WTC11 (cell line): ENCODE measurements around the gene SCIMP. TPM values are rescaled to one million over a fixed set of nuclear protein-coding genes. Genes with fewer than 3 reads are reported as not detected.

Experiments
- ATAC-seq: fragments of 200-7000 bp; cut with Tn5 transposase; 2 replicates; pipeline ENCODE4 v1.10.0; 2021; ENCODE audit warnings: mild to moderate bottlenecking, moderate library complexity
- CTCF ChIA-PET: fragments of 300-600 bp; sonication (Branson Sonifier 250); formaldehyde crosslinking; loops from one replicate; lab custom pipeline; 2021; ENCODE audit warnings: antibody characterized with exemption; lab: Charles Lee
- POLR2A ChIA-PET: fragments of 350-600 bp; sonication (Branson Sonifier 250); formaldehyde crosslinking; loops from one replicate; lab custom pipeline; 2021; ENCODE audit warnings: antibody characterized with exemption; lab: Charles Lee
- DNase-seq: peaks from one replicate; pipeline ENCODE4 v3.0.0; 2021; ENCODE audit warnings: low spot score
- H3K27ac Mint-ChIP-seq: 2 replicates; pipeline ENCODE4 v1.8.0; 2021; ENCODE audit warnings: mixed read lengths
- H3K27me3 Mint-ChIP-seq: 2 replicates; pipeline ENCODE4 v1.8.0; 2021; ENCODE audit warnings: low read depth, mild to moderate bottlenecking, moderate library complexity, mixed read lengths
- H3K36me3 Mint-ChIP-seq: 2 replicates; pipeline ENCODE4 v1.8.0; 2021; ENCODE audit warnings: mixed read lengths
- H3K4me1 Mint-ChIP-seq: 2 replicates; pipeline ENCODE4 v1.8.0; 2022; ENCODE audit warnings: mixed read lengths
- H3K4me3 Mint-ChIP-seq: 2 replicates; pipeline ENCODE4 v1.8.0; 2021; ENCODE audit warnings: mild to moderate bottlenecking, moderate library complexity, mixed read lengths
- H3K9me3 Mint-ChIP-seq: 2 replicates; pipeline ENCODE4 v1.8.0; 2021; ENCODE audit warnings: mixed read lengths
- AR ChIP-seq: fragments of 250-450 bp; sonication (Bioruptor Pico); IDR thresholded peaks from 2 replicates; pipeline ENCODE4 v1.9.0; 2021; ENCODE audit warnings: mild to moderate bottlenecking
- CREM ChIP-seq: sonication (generic); formaldehyde crosslinking; IDR thresholded peaks from 2 replicates; pipeline ENCODE4 v1.8.1; 2022; ENCODE audit warnings: mild to moderate bottlenecking, missing genetic modification reagents, moderate library complexity
- ELF4 ChIP-seq: sonication (generic); formaldehyde crosslinking; IDR thresholded peaks from 2 replicates; pipeline ENCODE4 v1.8.1; 2022; ENCODE audit warnings: low read depth, mild to moderate bottlenecking, moderate library complexity, missing genetic modification reagents
- FOXK1 ChIP-seq: sonication (generic); formaldehyde crosslinking; IDR thresholded peaks from 2 replicates; pipeline ENCODE4 v1.8.0; 2022; ENCODE audit warnings: mild to moderate bottlenecking, moderate library complexity, missing genetic modification reagents
- FOXP1 ChIP-seq: sonication (generic); formaldehyde crosslinking; IDR thresholded peaks from 2 replicates; pipeline ENCODE4 v1.8.0; 2022; ENCODE audit warnings: missing genetic modification reagents, mild to moderate bottlenecking, moderate library complexity, borderline replicate concordance
- JAZF1 ChIP-seq: fragments of 250-450 bp; sonication (Bioruptor Pico); IDR thresholded peaks from 2 replicates; pipeline ENCODE4 v1.9.0; 2021; ENCODE audit warnings: moderate library complexity, mild to moderate bottlenecking, inconsistent platforms
- NFE2L1 ChIP-seq: sonication (generic); formaldehyde crosslinking; IDR thresholded peaks from 2 replicates; pipeline ENCODE4 v1.8.1; 2023; ENCODE audit warnings: missing genetic modification reagents
- PRRX2 ChIP-seq: fragments of 250-450 bp; sonication (Bioruptor Pico); IDR thresholded peaks from 2 replicates; pipeline ENCODE4 v1.8.0; 2021; ENCODE audit warnings: mild to moderate bottlenecking
- RELA ChIP-seq: sonication (generic); formaldehyde crosslinking; IDR thresholded peaks from 2 replicates; pipeline ENCODE4 v1.8.1; 2022; ENCODE audit warnings: missing genetic modification reagents, mild to moderate bottlenecking, borderline replicate concordance
- SMAD4 ChIP-seq: sonication (generic); formaldehyde crosslinking; IDR thresholded peaks from 2 replicates; pipeline ENCODE4 v1.8.0; 2022; ENCODE audit warnings: mild to moderate bottlenecking, missing genetic modification reagents
- ZBTB43 ChIP-seq: sonication (generic); formaldehyde crosslinking; IDR thresholded peaks from 2 replicates; pipeline ENCODE4 v1.8.1; 2023; ENCODE audit warnings: mild to moderate bottlenecking, missing genetic modification reagents
- ZNF232 ChIP-seq: sonication (generic); formaldehyde crosslinking; IDR thresholded peaks from 2 replicates; pipeline ENCODE4 v1.8.0; 2022; ENCODE audit warnings: mild to moderate bottlenecking, missing genetic modification reagents
- ZNF317 ChIP-seq: sonication (generic); formaldehyde crosslinking; IDR thresholded peaks from 2 replicates; pipeline ENCODE4 v1.8.1; 2023; ENCODE audit warnings: low read depth, mild to moderate bottlenecking, moderate library complexity, missing genetic modification reagents, borderline replicate concordance
- ZNF423 ChIP-seq: fragments of 250-450 bp; sonication (Bioruptor Pico); IDR thresholded peaks from 2 replicates; pipeline ENCODE4 v2.1.2; 2022; ENCODE audit warnings: mild to moderate bottlenecking, moderate library complexity
- total RNA-seq: library from RNA; stranded (reverse); gene quantifications from 3 replicates; pipeline ENCODE4 v1.2.3, GENCODE V29; 2021
- TF ChIP-seq, protein P1 (sequence below): sonication (generic); formaldehyde crosslinking; IDR thresholded peaks from 2 replicates; pipeline ENCODE4 v1.8.0; 2023; ENCODE audit warnings: mild to moderate bottlenecking, missing genetic modification reagents
- TF ChIP-seq, protein P2 (sequence below): sonication (generic); formaldehyde crosslinking; IDR thresholded peaks from 2 replicates; pipeline ENCODE4 v1.8.1; 2023; ENCODE audit warnings: mild to moderate bottlenecking, missing genetic modification reagents, moderate library complexity
- TF ChIP-seq, protein P3 (sequence below): sonication (generic); formaldehyde crosslinking; IDR thresholded peaks from 2 replicates; pipeline ENCODE4 v1.8.1; 2022; ENCODE audit warnings: low read depth, missing genetic modification reagents, borderline replicate concordance
- TF ChIP-seq, protein P4 (sequence below): sonication (generic); formaldehyde crosslinking; IDR thresholded peaks from 2 replicates; pipeline ENCODE4 v1.8.0; 2022; ENCODE audit warnings: mild to moderate bottlenecking, missing genetic modification reagents

The SCIMP gene
- total RNA-seq, 1 experiment from 2014 or later = not detected

GRCh38 chr17:5248821-5249479, 14.3 kb upstream of the SCIMP start:
- Mint-ChIP-seq H3K36me3 (no peaks in the 10 kb centered on the region), H3K4me3 (no peak overlapping the region), H3K4me1 (no peaks in the 10 kb centered on the region), H3K27ac (no peak overlapping the region), H3K27me3 (no peaks in the 10 kb centered on the region), H3K9me3 (no peaks in the 10 kb centered on the region)
- CTCF ChIA-PET = interaction anchor here (0.5 to 1.2 kb wide), 6 partner anchors 11 to 237 kb away, joined by 3 to 6 read pairs (median 3); partner anchors contain the start of gene C1QBP
- DNase-seq (peak; percentile 16), ATAC-seq (peak; percentile 51; the same call in 1 of the 2 replicates)
- POLR2A ChIA-PET = no interaction called here
- TF ChIP-seq NFE2L1 (CRISPR knock-in tag) (no peak), SMAD4 (CRISPR knock-in tag) (no peak), FOXK1 (no peak), ZNF232 (no peak), CREM (CRISPR knock-in tag) (no peak), FOXP1 (CRISPR knock-in tag) (no peak)

GRCh38 chr17:5247621-5248020, 13.0 kb upstream of the SCIMP start:
- Mint-ChIP-seq H3K36me3 (no peaks in the 10 kb centered on the region), H3K27ac (no peak overlapping the region), H3K9me3 (no peaks in the 10 kb centered on the region), H3K4me1 (no peaks in the 10 kb centered on the region), H3K27me3 (no peaks in the 10 kb centered on the region), H3K4me3 (no peak overlapping the region)
- CTCF ChIA-PET = interaction anchor here (2.1 kb wide), 1 partner anchor 10 kb away, joined by 5 read pairs; no protein-coding TSS in a partner anchor
- DNase-seq = no peak
- POLR2A ChIA-PET = no interaction called here
- no peak for TF ChIP-seq ZNF423 (CRISPR knock-in tag)
- TF ChIP-seq ZBTB43 (CRISPR knock-in tag) = no peak
- TF ChIP-seq, protein P1, sequence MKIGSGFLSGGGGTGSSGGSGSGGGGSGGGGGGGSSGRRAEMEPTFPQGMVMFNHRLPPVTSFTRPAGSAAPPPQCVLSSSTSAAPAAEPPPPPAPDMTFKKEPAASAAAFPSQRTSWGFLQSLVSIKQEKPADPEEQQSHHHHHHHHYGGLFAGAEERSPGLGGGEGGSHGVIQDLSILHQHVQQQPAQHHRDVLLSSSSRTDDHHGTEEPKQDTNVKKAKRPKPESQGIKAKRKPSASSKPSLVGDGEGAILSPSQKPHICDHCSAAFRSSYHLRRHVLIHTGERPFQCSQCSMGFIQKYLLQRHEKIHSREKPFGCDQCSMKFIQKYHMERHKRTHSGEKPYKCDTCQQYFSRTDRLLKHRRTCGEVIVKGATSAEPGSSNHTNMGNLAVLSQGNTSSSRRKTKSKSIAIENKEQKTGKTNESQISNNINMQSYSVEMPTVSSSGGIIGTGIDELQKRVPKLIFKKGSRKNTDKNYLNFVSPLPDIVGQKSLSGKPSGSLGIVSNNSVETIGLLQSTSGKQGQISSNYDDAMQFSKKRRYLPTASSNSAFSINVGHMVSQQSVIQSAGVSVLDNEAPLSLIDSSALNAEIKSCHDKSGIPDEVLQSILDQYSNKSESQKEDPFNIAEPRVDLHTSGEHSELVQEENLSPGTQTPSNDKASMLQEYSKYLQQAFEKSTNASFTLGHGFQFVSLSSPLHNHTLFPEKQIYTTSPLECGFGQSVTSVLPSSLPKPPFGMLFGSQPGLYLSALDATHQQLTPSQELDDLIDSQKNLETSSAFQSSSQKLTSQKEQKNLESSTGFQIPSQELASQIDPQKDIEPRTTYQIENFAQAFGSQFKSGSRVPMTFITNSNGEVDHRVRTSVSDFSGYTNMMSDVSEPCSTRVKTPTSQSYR (CRISPR knock-in tag) = no peak
- TF ChIP-seq, protein P2, sequence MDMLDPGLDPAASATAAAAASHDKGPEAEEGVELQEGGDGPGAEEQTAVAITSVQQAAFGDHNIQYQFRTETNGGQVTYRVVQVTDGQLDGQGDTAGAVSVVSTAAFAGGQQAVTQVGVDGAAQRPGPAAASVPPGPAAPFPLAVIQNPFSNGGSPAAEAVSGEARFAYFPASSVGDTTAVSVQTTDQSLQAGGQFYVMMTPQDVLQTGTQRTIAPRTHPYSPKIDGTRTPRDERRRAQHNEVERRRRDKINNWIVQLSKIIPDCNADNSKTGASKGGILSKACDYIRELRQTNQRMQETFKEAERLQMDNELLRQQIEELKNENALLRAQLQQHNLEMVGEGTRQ (CRISPR knock-in tag) = no peak
- TF ChIP-seq, protein P3, sequence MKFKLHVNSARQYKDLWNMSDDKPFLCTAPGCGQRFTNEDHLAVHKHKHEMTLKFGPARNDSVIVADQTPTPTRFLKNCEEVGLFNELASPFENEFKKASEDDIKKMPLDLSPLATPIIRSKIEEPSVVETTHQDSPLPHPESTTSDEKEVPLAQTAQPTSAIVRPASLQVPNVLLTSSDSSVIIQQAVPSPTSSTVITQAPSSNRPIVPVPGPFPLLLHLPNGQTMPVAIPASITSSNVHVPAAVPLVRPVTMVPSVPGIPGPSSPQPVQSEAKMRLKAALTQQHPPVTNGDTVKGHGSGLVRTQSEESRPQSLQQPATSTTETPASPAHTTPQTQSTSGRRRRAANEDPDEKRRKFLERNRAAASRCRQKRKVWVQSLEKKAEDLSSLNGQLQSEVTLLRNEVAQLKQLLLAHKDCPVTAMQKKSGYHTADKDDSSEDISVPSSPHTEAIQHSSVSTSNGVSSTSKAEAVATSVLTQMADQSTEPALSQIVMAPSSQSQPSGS (CRISPR knock-in tag) = no peak
- no peak for TF ChIP-seq JAZF1 (CRISPR knock-in tag)
- no peak for TF ChIP-seq AR (CRISPR knock-in tag)
- no peak for TF ChIP-seq CREM (CRISPR knock-in tag)
- no peak for TF ChIP-seq RELA (CRISPR knock-in tag)
- no peak for TF ChIP-seq ELF4 (CRISPR knock-in tag)
- TF ChIP-seq, protein P4, sequence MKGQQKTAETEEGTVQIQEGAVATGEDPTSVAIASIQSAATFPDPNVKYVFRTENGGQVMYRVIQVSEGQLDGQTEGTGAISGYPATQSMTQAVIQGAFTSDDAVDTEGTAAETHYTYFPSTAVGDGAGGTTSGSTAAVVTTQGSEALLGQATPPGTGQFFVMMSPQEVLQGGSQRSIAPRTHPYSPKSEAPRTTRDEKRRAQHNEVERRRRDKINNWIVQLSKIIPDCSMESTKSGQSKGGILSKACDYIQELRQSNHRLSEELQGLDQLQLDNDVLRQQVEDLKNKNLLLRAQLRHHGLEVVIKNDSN = no peak
- no peak for TF ChIP-seq PRRX2
- TF ChIP-seq ZNF317 (CRISPR knock-in tag) = no peak
- no peak for ATAC-seq
